ENCODE results near the gene LMTK2.

DNA sequence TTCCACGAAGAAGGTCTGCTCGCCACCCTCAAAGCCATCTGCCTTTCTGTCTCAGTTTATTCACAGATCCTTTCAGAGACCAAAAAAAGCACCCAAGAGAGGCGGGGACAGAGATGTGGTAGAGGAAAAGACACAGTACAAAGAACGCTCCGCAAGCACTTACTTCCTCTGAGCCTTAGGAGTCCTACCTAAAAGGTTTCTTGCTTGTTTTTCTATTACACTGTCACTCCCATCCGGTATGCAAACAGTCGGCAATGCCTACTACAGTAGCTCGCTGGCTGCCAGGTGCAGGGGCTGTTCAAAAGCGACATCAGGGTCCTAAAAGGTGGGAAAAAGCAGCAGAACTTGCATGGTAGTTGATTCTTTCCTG, 144.6 kb downstream of the LMTK2 start:
- TF ChIP-seq EZH2 (IDR thresholded peaks at IDR 0.05) = no peak
- no peak for TF ChIP-seq POLR2A (IDR thresholded peaks at IDR 0.05; ENCODE audit: borderline replicate concordance, extremely low read depth, insufficient read depth, insufficient read length)
- TF ChIP-seq, protein P1, sequence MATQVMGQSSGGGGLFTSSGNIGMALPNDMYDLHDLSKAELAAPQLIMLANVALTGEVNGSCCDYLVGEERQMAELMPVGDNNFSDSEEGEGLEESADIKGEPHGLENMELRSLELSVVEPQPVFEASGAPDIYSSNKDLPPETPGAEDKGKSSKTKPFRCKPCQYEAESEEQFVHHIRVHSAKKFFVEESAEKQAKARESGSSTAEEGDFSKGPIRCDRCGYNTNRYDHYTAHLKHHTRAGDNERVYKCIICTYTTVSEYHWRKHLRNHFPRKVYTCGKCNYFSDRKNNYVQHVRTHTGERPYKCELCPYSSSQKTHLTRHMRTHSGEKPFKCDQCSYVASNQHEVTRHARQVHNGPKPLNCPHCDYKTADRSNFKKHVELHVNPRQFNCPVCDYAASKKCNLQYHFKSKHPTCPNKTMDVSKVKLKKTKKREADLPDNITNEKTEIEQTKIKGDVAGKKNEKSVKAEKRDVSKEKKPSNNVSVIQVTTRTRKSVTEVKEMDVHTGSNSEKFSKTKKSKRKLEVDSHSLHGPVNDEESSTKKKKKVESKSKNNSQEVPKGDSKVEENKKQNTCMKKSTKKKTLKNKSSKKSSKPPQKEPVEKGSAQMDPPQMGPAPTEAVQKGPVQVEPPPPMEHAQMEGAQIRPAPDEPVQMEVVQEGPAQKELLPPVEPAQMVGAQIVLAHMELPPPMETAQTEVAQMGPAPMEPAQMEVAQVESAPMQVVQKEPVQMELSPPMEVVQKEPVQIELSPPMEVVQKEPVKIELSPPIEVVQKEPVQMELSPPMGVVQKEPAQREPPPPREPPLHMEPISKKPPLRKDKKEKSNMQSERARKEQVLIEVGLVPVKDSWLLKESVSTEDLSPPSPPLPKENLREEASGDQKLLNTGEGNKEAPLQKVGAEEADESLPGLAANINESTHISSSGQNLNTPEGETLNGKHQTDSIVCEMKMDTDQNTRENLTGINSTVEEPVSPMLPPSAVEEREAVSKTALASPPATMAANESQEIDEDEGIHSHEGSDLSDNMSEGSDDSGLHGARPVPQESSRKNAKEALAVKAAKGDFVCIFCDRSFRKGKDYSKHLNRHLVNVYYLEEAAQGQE (IDR thresholded peaks at IDR 0.05; ENCODE audit: low read depth) = no peak
- TF ChIP-seq, protein P2, sequence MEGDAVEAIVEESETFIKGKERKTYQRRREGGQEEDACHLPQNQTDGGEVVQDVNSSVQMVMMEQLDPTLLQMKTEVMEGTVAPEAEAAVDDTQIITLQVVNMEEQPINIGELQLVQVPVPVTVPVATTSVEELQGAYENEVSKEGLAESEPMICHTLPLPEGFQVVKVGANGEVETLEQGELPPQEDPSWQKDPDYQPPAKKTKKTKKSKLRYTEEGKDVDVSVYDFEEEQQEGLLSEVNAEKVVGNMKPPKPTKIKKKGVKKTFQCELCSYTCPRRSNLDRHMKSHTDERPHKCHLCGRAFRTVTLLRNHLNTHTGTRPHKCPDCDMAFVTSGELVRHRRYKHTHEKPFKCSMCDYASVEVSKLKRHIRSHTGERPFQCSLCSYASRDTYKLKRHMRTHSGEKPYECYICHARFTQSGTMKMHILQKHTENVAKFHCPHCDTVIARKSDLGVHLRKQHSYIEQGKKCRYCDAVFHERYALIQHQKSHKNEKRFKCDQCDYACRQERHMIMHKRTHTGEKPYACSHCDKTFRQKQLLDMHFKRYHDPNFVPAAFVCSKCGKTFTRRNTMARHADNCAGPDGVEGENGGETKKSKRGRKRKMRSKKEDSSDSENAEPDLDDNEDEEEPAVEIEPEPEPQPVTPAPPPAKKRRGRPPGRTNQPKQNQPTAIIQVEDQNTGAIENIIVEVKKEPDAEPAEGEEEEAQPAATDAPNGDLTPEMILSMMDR (IDR thresholded peaks at IDR 0.05 in 2 of 3, conservative IDR thresholded peaks at IDR 0.05 in 1 of 3; ENCODE audit: borderline replicate concordance in 1 of 3, insufficient read depth in 1 of 3, low read depth in 2 of 3, low read length in 2 of 3) = no peak
- TF ChIP-seq ZNF274 (IDR thresholded peaks at IDR 0.05; ENCODE audit: low read depth, low read length) = no peak
- TF ChIP-seq RAD21 (IDR thresholded peaks at IDR 0.05; ENCODE audit: low read depth) = no peak
- no peak for TF ChIP-seq SIN3A (IDR thresholded peaks at IDR 0.05; ENCODE audit: low read depth)
- TF ChIP-seq POLR2AphosphoS5 (IDR thresholded peaks at IDR 0.05; ENCODE audit: low read depth, low read length) = no peak
- TF ChIP-seq JUND (IDR thresholded peaks at IDR 0.05) = no peak
- TF ChIP-seq, protein P3, sequence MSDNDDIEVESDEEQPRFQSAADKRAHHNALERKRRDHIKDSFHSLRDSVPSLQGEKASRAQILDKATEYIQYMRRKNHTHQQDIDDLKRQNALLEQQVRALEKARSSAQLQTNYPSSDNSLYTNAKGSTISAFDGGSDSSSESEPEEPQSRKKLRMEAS (IDR thresholded peaks at IDR 0.05) = no peak

All from HCT116 (cell line).